ENCODE data around the gene PLEKHG4B. TPM values are rescaled to one million over a fixed set of nuclear protein-coding genes. Genes with fewer than 3 reads are reported as not detected.
"Not testable (repeated sequence)": the region's sequence is repeated elsewhere in the genome, so short reads cannot be mapped to it uniquely, and the experiment has no call there.

The PLEKHG4B gene
- total and polyA plus RNA-seq, 8 donors, result 0.21 to 0.75 (median 0.38) TPM

GRCh38 chr5:219991-220390 is 128.0 kb downstream of the PLEKHG4B start:
- H3K4me1 ChIP-seq, result no peaks in the 10 kb centered on the region
- no peak for TF ChIP-seq CTCF (IDR thresholded peaks at IDR 0.05)
- intact Hi-C loops (cut with DNase I), result no loop called here
- WGBS, 2 donors, result 14 to 22% methylated on average over 4 of the region's 4 CpGs
- DNase-seq (no peak), FAIRE-seq (no peak), ATAC-seq (no peak)
- H3K27me3 ChIP-seq, result no peaks in the 10 kb centered on the region
- H3K36me3 ChIP-seq, result peaks cover 0 to 9% (median 0%) of the 10 kb centered on the region in 3 donors
- H3K27ac ChIP-seq, result peak overlapping the region in 2 of 4 donors; percentile 79 to 88
- H3K4me3 ChIP-seq, result peak overlapping the region in 3 of 4 donors; percentile 98 to 99 (median 99)
- H3K9me3 ChIP-seq, result no peaks in the 10 kb centered on the region

- H3K27ac ChIP-seq; ATAC-seq; intact Hi-C loops (cut with DNase I); H3K9me3 ChIP-seq; H3K4me1 ChIP-seq; DNase-seq; H3K27me3 ChIP-seq; FAIRE-seq; H3K4me3 ChIP-seq: not testable (repeated sequence)
- 61 to 69% methylated on average over 6 of the region's 6 CpGs for WGBS, 2 donors
- peaks cover 0 to 40% (median 4%) of the 10 kb centered on the region in 3 donors for H3K36me3 ChIP-seq
Observed at GRCh38 chr5:222951-223715, 131.2 kb downstream of the PLEKHG4B start.

- H3K27ac ChIP-seq, result no peak overlapping the region
- ATAC-seq, result no peak
- FAIRE-seq, result no peak
- H3K27me3 ChIP-seq, result no peaks in the 10 kb centered on the region
- H3K36me3 ChIP-seq, result peaks cover 4 to 46% (median 5%) of the 10 kb centered on the region in 3 donors
- DNase-seq, result no peak
- no peak overlapping the region for H3K4me3 ChIP-seq
- no peaks in the 10 kb centered on the region for H3K9me3 ChIP-seq
- intact Hi-C loops (cut with DNase I), result no loop called here
- WGBS, 2 donors, result 70 to 83% methylated on average over 6 of the region's 6 CpGs
- no peaks in the 10 kb centered on the region for H3K4me1 ChIP-seq
- no peak for TF ChIP-seq CTCF (IDR thresholded peaks at IDR 0.05)
Observed at GRCh38 chr5:223791-224190, 131.8 kb downstream of the PLEKHG4B start.

- Histone ChIP-seq H3K27me3 (no peaks in the 10 kb centered on the region), H3K9me3 (no peaks in the 10 kb centered on the region), H3K4me3 (no peak overlapping the region), H3K27ac (no peak overlapping the region), H3K36me3 (peaks cover 4 to 57% (median 10%) of the 10 kb centered on the region in 3 donors), H3K4me1 (no peaks in the 10 kb centered on the region)
- DNase-seq (no peak), FAIRE-seq (no peak), ATAC-seq (no peak)
- intact Hi-C loops (cut with DNase I), result no loop called here
- no peak for TF ChIP-seq CTCF (IDR thresholded peaks at IDR 0.05)
- 96% methylated on average over 14 of the region's 14 CpGs for WGBS, 2 donors
Observed at GRCh38 chr5:225334-225733, 133.4 kb downstream of the PLEKHG4B start.

- ATAC-seq; intact Hi-C loops (cut with DNase I); H3K4me1 ChIP-seq; H3K27ac ChIP-seq; DNase-seq; H3K4me3 ChIP-seq; FAIRE-seq; H3K9me3 ChIP-seq; H3K27me3 ChIP-seq: not testable (repeated sequence)
- 84 to 93% methylated on average over 7 to 14 of the region's 17 CpGs for WGBS, 2 donors
- H3K36me3 ChIP-seq, result peaks cover 4 to 76% (median 10%) of the 10 kb centered on the region in 3 donors
Observed at GRCh38 chr5:227375-227774, 135.4 kb downstream of the PLEKHG4B start.

GRCh38 chr5:228886-229285 is 136.9 kb downstream of the PLEKHG4B start:
- TF ChIP-seq CTCF (IDR thresholded peaks at IDR 0.05), result no peak
- intact Hi-C loops (cut with DNase I), result no loop called here
- 58 to 93% methylated on average over 3 of the region's 3 CpGs for WGBS, 2 donors
- H3K27ac ChIP-seq, result no peak overlapping the region
- no peak for ATAC-seq
- peaks cover 6 to 84% (median 10%) of the 10 kb centered on the region in 3 donors for H3K36me3 ChIP-seq
- H3K9me3 ChIP-seq, result no peaks in the 10 kb centered on the region
- no peaks in the 10 kb centered on the region for H3K4me1 ChIP-seq
- no peak overlapping the region for H3K4me3 ChIP-seq
- H3K27me3 ChIP-seq, result no peaks in the 10 kb centered on the region
- no peak for DNase-seq
- no peak for FAIRE-seq
